ENCODE results near the gene ZBTB20. TPM values are rescaled to one million over a fixed set of nuclear protein-coding genes. Genes with fewer than 3 reads are reported as not detected.

The ZBTB20 gene
- total RNA-seq, 1 donor from 2014 or later = 91.2 TPM

- H3K27ac Mint-ChIP-seq = no peak overlapping the region
- H3K4me1 Mint-ChIP-seq = no peaks in the 10 kb centered on the region
- TF ChIP-seq CTCF (IDR thresholded peaks at IDR 0.05) = no peak
- DNase-seq (no peak), ATAC-seq (ENCODE audit: low read depth) (no peak)
- H3K9me3 Mint-ChIP-seq = peaks cover 20% of the 10 kb centered on the region
- intact Hi-C loops (cut with micrococcal nuclease) = no loop called here
- no peaks in the 10 kb centered on the region for H3K27me3 Mint-ChIP-seq
- H3K36me3 Mint-ChIP-seq (ENCODE audit: low read depth) = peaks cover 39% of the 10 kb centered on the region
- ChIA-PET CTCF (no interaction called here), POLR2A (no interaction called here)
- H3K4me3 Mint-ChIP-seq = no peak overlapping the region
These were observed 511.2 kb downstream of the ZBTB20 start for GRCh38 chr3:114635878-114636277.

GRCh38 chr3:114634635-114635034, 512.5 kb downstream of the ZBTB20 start:
- no peak overlapping the region for H3K4me3 Mint-ChIP-seq
- no peak for TF ChIP-seq CTCF (IDR thresholded peaks at IDR 0.05)
- CTCF ChIA-PET = no interaction called here
- H3K27me3 Mint-ChIP-seq = no peaks in the 10 kb centered on the region
- H3K4me1 Mint-ChIP-seq = no peaks in the 10 kb centered on the region
- POLR2A ChIA-PET = no interaction called here
- DNase-seq = no peak
- H3K27ac Mint-ChIP-seq = no peak overlapping the region
- H3K36me3 Mint-ChIP-seq (ENCODE audit: low read depth) = peaks cover 41% of the 10 kb centered on the region
- intact Hi-C loops (cut with micrococcal nuclease) = no loop called here
- ATAC-seq (ENCODE audit: low read depth) = no peak
- H3K9me3 Mint-ChIP-seq = peaks cover 20% of the 10 kb centered on the region

GRCh38 chr3:114632757-114633424, 514.2 kb downstream of the ZBTB20 start:
- intact Hi-C loops (cut with micrococcal nuclease) = no loop called here
- Mint-ChIP-seq H3K36me3 (ENCODE audit: low read depth) (peaks cover 36% of the 10 kb centered on the region), H3K4me3 (no peak overlapping the region), H3K9me3 (peaks cover 20% of the 10 kb centered on the region), H3K4me1 (no peaks in the 10 kb centered on the region), H3K27me3 (no peaks in the 10 kb centered on the region), H3K27ac (no peak overlapping the region)
- no peak for ATAC-seq (ENCODE audit: low read depth)
- ChIA-PET POLR2A (no interaction called here), CTCF (no interaction called here)
- DNase-seq = no peak
- no peak for TF ChIP-seq CTCF (IDR thresholded peaks at IDR 0.05)

GRCh38 chr3:114627770-114628169, 519.3 kb downstream of the ZBTB20 start:
- peaks cover 21% of the 10 kb centered on the region for H3K36me3 Mint-ChIP-seq (ENCODE audit: low read depth)
- ATAC-seq (ENCODE audit: low read depth) (no peak), DNase-seq (no peak)
- no peak for TF ChIP-seq CTCF (IDR thresholded peaks at IDR 0.05)
- intact Hi-C loops (cut with micrococcal nuclease) = no loop called here
- no peaks in the 10 kb centered on the region for H3K27me3 Mint-ChIP-seq
- CTCF ChIA-PET = no interaction called here
- no peak overlapping the region for H3K4me3 Mint-ChIP-seq
- no peaks in the 10 kb centered on the region for H3K9me3 Mint-ChIP-seq
- peaks cover 22% of the 10 kb centered on the region for H3K4me1 Mint-ChIP-seq
- H3K27ac Mint-ChIP-seq = no peak overlapping the region
- POLR2A ChIA-PET = no interaction called here

GRCh38 chr3:114626751-114627150, 520.3 kb downstream of the ZBTB20 start:
- H3K9me3 Mint-ChIP-seq = no peaks in the 10 kb centered on the region
- POLR2A ChIA-PET = no interaction called here
- DNase-seq (no peak), ATAC-seq (ENCODE audit: low read depth) (no peak)
- CTCF ChIA-PET = no interaction called here
- TF ChIP-seq CTCF (IDR thresholded peaks at IDR 0.05) = no peak
- H3K36me3 Mint-ChIP-seq (ENCODE audit: low read depth) = peaks cover 18% of the 10 kb centered on the region
- H3K27ac Mint-ChIP-seq = no peak overlapping the region
- intact Hi-C loops (cut with micrococcal nuclease) = no loop called here
- H3K27me3 Mint-ChIP-seq = no peaks in the 10 kb centered on the region
- H3K4me3 Mint-ChIP-seq = no peak overlapping the region
- peaks cover 22% of the 10 kb centered on the region for H3K4me1 Mint-ChIP-seq
